Measurements from ENCODE around the gene MRPL9.

The MRPL9 gene

DNA sequence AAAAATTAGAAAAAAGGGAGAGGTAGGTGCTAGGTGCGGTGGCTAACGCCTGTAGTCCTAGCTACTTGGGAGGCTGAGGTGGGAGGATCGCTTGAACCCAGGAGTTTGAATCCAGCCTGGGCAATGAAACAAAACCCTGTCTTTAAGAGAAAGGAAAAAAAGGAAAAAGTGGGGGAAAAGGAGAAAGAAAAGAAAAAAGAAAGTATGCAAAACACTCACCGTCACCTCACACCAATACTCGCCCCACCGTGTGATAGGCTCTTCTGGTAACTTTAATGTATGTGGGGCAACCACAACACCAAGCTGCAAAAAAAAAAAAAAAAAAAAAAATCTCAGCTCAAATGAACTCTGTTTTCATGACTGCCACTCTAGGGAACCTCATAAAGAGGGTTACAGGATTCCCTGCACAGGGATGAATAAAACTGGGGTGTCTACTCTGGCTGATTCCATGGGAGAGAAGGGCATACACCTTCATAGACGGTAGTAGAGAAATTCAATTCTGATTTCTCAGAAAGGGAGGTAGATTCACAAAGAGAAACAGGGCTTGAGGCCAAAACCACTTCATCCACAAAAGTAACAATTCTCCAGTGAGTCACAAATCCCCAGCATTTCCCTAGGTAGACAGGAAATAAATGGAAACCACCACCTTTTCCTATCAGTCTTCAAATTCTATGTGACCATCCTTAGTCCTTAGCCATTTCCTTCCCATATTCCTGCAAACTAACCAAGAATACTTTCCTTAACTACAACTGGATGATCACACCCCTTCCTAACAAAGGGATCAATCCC is 2.5 kb downstream of the MRPL9 start:
- H2BK5ac ChIP-seq (ENCODE audit: low read length), result no peak overlapping the region
- no peak overlapping the region for H3K4ac ChIP-seq (ENCODE audit: low read depth, low read length)
- no peak overlapping the region for H4K5ac ChIP-seq (ENCODE audit: low read length)
- H3K27me3 ChIP-seq (ENCODE audit: insufficient read depth, low read length, poor library complexity), result no peaks in the 10 kb centered on the region
- H3K23ac ChIP-seq (ENCODE audit: low read length), result no peak overlapping the region
- no peak overlapping the region for H3K9ac ChIP-seq (ENCODE audit: low read length)
- no peak overlapping the region for H2AK5ac ChIP-seq (ENCODE audit: low read length)
- no peak for DNase-seq
- H3K79me1 ChIP-seq (ENCODE audit: low read length), result peaks cover 4% of the 10 kb centered on the region
- H3K79me2 ChIP-seq (ENCODE audit: control insufficient read depth, insufficient read depth, low read length), result no peaks in the 10 kb centered on the region
- no peak overlapping the region for H3K4me2 ChIP-seq (ENCODE audit: low read length)
- no peak overlapping the region for H2BK15ac ChIP-seq (replicated peaks; ENCODE audit: low read depth)
- no peak overlapping the region for H3K4me3 ChIP-seq (ENCODE audit: low read length)
- H3K18ac ChIP-seq (ENCODE audit: low read length), result no peak overlapping the region
- H2BK120ac ChIP-seq (ENCODE audit: low read depth, low read length), result no peak overlapping the region
- no peak overlapping the region for H4K8ac ChIP-seq (ENCODE audit: low read depth, low read length)
- H3K56ac ChIP-seq (ENCODE audit: low read length), result no peak overlapping the region
- H3K27ac ChIP-seq (ENCODE audit: low read depth, low read length), result no peak overlapping the region
- H3K4me1 ChIP-seq (ENCODE audit: control insufficient read depth, low read depth, low read length), result peaks cover 2% of the 10 kb centered on the region
- WGBS (ENCODE audit: extremely low coverage, insufficient coverage, low lambda C conversion rate), result no CpG with 5 or more reads among the region's 7 CpGs
- peaks cover 11% of the 10 kb centered on the region for H3K36me3 ChIP-seq (ENCODE audit: control insufficient read depth, insufficient read depth, low read length)

DNA sequence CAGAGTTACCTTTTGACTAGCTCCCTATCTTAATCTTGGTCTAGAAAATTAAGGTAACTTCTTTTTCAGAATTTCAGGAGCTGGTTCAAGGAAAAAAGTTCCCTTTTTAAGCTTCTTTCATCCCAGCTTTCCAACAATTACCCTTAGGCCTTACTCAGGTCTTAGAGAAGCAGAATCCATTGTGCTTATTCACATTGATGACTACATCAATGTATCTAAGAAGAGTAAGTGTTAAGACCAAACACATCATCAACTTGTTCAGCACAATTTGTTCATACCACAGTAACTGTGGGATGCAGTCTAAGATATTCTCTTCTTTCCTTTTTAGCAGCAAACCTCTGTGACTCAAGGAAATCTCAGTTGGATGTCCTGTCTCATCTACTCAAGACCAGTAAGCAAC is 4.1 kb downstream of the MRPL9 start:
- H3K56ac ChIP-seq (ENCODE audit: low read length), result no peak overlapping the region
- H3K27me3 ChIP-seq (ENCODE audit: insufficient read depth, low read length, poor library complexity), result no peaks in the 10 kb centered on the region
- no peak overlapping the region for H2BK15ac ChIP-seq (replicated peaks; ENCODE audit: low read depth)
- no peak for DNase-seq
- H2BK5ac ChIP-seq (ENCODE audit: low read length), result no peak overlapping the region
- no peak overlapping the region for H3K4me2 ChIP-seq (ENCODE audit: low read length)
- H3K36me3 ChIP-seq (ENCODE audit: control insufficient read depth, insufficient read depth, low read length), result peaks cover 11% of the 10 kb centered on the region
- H3K79me1 ChIP-seq (ENCODE audit: low read length), result peaks cover 4% of the 10 kb centered on the region
- no peak overlapping the region for H3K9ac ChIP-seq (ENCODE audit: low read length)
- H3K23ac ChIP-seq (ENCODE audit: low read length), result no peak overlapping the region
- no peak overlapping the region for H3K18ac ChIP-seq (ENCODE audit: low read length)
- H3K27ac ChIP-seq (ENCODE audit: low read depth, low read length), result no peak overlapping the region
- no peak overlapping the region for H2AK5ac ChIP-seq (ENCODE audit: low read length)
- H4K8ac ChIP-seq (ENCODE audit: low read depth, low read length), result no peak overlapping the region
- H4K5ac ChIP-seq (ENCODE audit: low read length), result no peak overlapping the region
- no peak overlapping the region for H3K4ac ChIP-seq (ENCODE audit: low read depth, low read length)
- H3K79me2 ChIP-seq (ENCODE audit: control insufficient read depth, insufficient read depth, low read length), result no peaks in the 10 kb centered on the region
- H2BK120ac ChIP-seq (ENCODE audit: low read depth, low read length), result no peak overlapping the region
- H3K4me3 ChIP-seq (ENCODE audit: low read length), result no peak overlapping the region
- H3K4me1 ChIP-seq (ENCODE audit: control insufficient read depth, low read depth, low read length), result peaks cover 2% of the 10 kb centered on the region

DNA sequence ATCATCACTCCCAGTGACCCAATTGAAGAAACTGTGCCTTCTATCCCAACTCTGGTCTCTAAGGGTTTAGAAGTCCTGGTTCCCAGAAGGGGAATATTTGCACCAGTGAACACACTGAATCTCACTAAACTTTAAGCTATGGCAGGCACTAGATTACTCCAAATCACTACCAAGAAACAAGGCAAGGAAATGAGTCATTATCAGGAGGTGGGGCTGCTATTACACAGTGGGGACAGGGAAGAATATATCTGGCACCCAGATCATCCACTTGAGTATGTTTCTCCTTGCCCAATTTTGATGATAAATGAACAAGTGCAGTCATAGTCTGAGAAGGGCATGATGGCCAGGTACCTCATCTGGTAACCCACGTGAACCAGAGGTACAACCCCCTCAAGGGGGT is 7.0 kb downstream of the MRPL9 start:
- no peak overlapping the region for H3K9ac ChIP-seq (ENCODE audit: low read length)
- H3K79me1 ChIP-seq (ENCODE audit: low read length), result no peaks in the 10 kb centered on the region
- H3K18ac ChIP-seq (ENCODE audit: low read length), result no peak overlapping the region
- H4K8ac ChIP-seq (ENCODE audit: low read depth, low read length), result no peak overlapping the region
- no peak for DNase-seq
- H2BK15ac ChIP-seq (replicated peaks; ENCODE audit: low read depth), result no peak overlapping the region
- no peak overlapping the region for H4K5ac ChIP-seq (ENCODE audit: low read length)
- no peak overlapping the region for H3K4me3 ChIP-seq (ENCODE audit: low read length)
- H2BK5ac ChIP-seq (ENCODE audit: low read length), result no peak overlapping the region
- no CpG with 5 or more reads among the region's 1 CpG for WGBS (ENCODE audit: extremely low coverage, insufficient coverage, low lambda C conversion rate)
- H3K56ac ChIP-seq (ENCODE audit: low read length), result no peak overlapping the region
- H3K36me3 ChIP-seq (ENCODE audit: control insufficient read depth, insufficient read depth, low read length), result peaks cover 7% of the 10 kb centered on the region
- no peak overlapping the region for H2AK5ac ChIP-seq (ENCODE audit: low read length)
- H3K79me2 ChIP-seq (ENCODE audit: control insufficient read depth, insufficient read depth, low read length), result no peaks in the 10 kb centered on the region
- H3K27me3 ChIP-seq (ENCODE audit: insufficient read depth, low read length, poor library complexity), result no peaks in the 10 kb centered on the region
- no peak overlapping the region for H3K4me2 ChIP-seq (ENCODE audit: low read length)
- no peaks in the 10 kb centered on the region for H3K4me1 ChIP-seq (ENCODE audit: control insufficient read depth, low read depth, low read length)
- no peak overlapping the region for H2BK120ac ChIP-seq (ENCODE audit: low read depth, low read length)
- no peak overlapping the region for H3K27ac ChIP-seq (ENCODE audit: low read depth, low read length)
- H3K4ac ChIP-seq (ENCODE audit: low read depth, low read length), result no peak overlapping the region
- H3K23ac ChIP-seq (ENCODE audit: low read length), result no peak overlapping the region

DNA sequence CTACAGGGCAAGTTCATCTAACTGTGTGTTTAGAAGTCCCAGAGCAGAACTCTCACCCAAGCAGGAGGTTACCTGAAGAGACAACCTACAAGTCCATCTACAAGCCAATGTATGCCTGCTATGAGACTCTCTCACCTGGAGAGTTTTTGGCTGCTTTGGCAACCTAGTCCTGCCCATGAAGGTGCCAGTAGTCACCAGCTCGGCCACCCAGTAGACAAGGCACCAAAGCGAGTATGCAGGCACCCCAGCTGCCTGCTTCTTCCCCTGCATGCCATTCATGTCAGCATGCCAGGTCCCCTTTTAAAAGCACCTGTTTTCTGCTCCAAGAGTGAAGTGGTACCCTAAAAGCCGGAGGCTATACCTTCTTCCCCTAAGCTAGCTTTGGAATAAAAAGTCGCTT is 21.8 kb downstream of the MRPL9 start:
- no peaks in the 10 kb centered on the region for H3K79me2 ChIP-seq (ENCODE audit: control insufficient read depth, insufficient read depth, low read length)
- no peak for DNase-seq
- H3K18ac ChIP-seq (ENCODE audit: low read length), result no peak overlapping the region
- H3K79me1 ChIP-seq (ENCODE audit: low read length), result no peaks in the 10 kb centered on the region
- no peak overlapping the region for H3K23ac ChIP-seq (ENCODE audit: low read length)
- H2AK5ac ChIP-seq (ENCODE audit: low read length), result no peak overlapping the region
- H4K5ac ChIP-seq (ENCODE audit: low read length), result no peak overlapping the region
- no peak overlapping the region for H3K4me2 ChIP-seq (ENCODE audit: low read length)
- H4K8ac ChIP-seq (ENCODE audit: low read depth, low read length), result no peak overlapping the region
- no peak overlapping the region for H2BK120ac ChIP-seq (ENCODE audit: low read depth, low read length)
- H3K4me3 ChIP-seq (ENCODE audit: low read length), result no peak overlapping the region
- H2BK5ac ChIP-seq (ENCODE audit: low read length), result no peak overlapping the region
- H3K9ac ChIP-seq (ENCODE audit: low read length), result no peak overlapping the region
- WGBS (ENCODE audit: extremely low coverage, insufficient coverage, low lambda C conversion rate), result no CpG with 5 or more reads among the region's 4 CpGs
- H3K56ac ChIP-seq (ENCODE audit: low read length), result no peak overlapping the region
- H2BK15ac ChIP-seq (replicated peaks; ENCODE audit: low read depth), result no peak overlapping the region
- H3K27ac ChIP-seq (ENCODE audit: low read depth, low read length), result no peak overlapping the region
- H3K36me3 ChIP-seq (ENCODE audit: control insufficient read depth, insufficient read depth, low read length), result no peaks in the 10 kb centered on the region
- H3K4me1 ChIP-seq (ENCODE audit: control insufficient read depth, low read depth, low read length), result no peaks in the 10 kb centered on the region
- no peaks in the 10 kb centered on the region for H3K27me3 ChIP-seq (ENCODE audit: insufficient read depth, low read length, poor library complexity)
- no peak overlapping the region for H3K4ac ChIP-seq (ENCODE audit: low read depth, low read length)

DNA sequence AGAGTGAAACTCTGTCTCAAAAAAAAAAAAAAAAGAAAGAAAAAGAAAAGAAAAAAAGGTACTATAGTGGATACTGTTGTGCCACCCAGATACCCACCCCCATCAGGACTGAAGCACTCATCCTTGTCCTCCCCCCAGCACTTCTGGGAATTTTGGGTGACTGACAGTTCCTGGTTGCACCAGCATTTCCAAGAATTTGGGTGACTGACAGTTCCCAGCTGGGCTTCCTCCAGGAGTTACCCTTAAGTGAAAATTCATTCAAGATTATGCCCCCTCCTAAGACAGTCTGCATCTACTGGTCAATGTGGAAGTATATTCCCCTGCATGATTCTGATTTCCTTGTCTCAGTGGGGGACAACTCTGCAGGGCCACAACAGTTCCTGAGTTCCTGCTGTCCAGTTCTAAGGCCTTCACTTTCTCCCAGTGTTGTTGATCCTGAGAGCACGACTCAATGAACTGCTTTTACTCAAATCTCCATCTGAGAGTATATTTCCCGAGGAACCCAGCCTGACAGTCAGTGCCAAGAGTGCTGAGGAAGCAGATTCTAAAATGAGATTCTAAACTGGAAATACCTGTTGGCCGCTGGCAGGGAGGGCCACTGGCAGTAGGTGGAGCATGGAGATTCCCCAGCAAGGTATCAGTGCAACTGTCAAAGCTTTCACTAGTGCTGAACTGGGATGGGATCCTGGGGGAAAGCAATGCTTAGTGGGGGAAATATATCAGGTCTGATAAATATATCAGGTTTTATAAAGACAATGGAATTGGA is 23.5 kb downstream of the MRPL9 start:
- no peak overlapping the region for H2BK5ac ChIP-seq (ENCODE audit: low read length)
- no peak overlapping the region for H3K27ac ChIP-seq (ENCODE audit: low read depth, low read length)
- peak; percentile 52 for DNase-seq
- no peak overlapping the region for H3K4ac ChIP-seq (ENCODE audit: low read depth, low read length)
- H3K9ac ChIP-seq (ENCODE audit: low read length), result no peak overlapping the region
- no peak overlapping the region for H2BK15ac ChIP-seq (replicated peaks; ENCODE audit: low read depth)
- no peaks in the 10 kb centered on the region for H3K79me1 ChIP-seq (ENCODE audit: low read length)
- no peak overlapping the region for H3K4me3 ChIP-seq (ENCODE audit: low read length)
- no peak overlapping the region for H2AK5ac ChIP-seq (ENCODE audit: low read length)
- no CpG with 5 or more reads among the region's 3 CpGs for WGBS (ENCODE audit: extremely low coverage, insufficient coverage, low lambda C conversion rate)
- no peaks in the 10 kb centered on the region for H3K79me2 ChIP-seq (ENCODE audit: control insufficient read depth, insufficient read depth, low read length)
- no peaks in the 10 kb centered on the region for H3K36me3 ChIP-seq (ENCODE audit: control insufficient read depth, insufficient read depth, low read length)
- no peak overlapping the region for H3K18ac ChIP-seq (ENCODE audit: low read length)
- H2BK120ac ChIP-seq (ENCODE audit: low read depth, low read length), result no peak overlapping the region
- no peak overlapping the region for H4K5ac ChIP-seq (ENCODE audit: low read length)
- H3K56ac ChIP-seq (ENCODE audit: low read length), result no peak overlapping the region
- H4K8ac ChIP-seq (ENCODE audit: low read depth, low read length), result no peak overlapping the region
- H3K4me1 ChIP-seq (ENCODE audit: control insufficient read depth, low read depth, low read length), result no peaks in the 10 kb centered on the region
- no peaks in the 10 kb centered on the region for H3K27me3 ChIP-seq (ENCODE audit: insufficient read depth, low read length, poor library complexity)
- no peak overlapping the region for H3K23ac ChIP-seq (ENCODE audit: low read length)
- no peak overlapping the region for H3K4me2 ChIP-seq (ENCODE audit: low read length)
